GM12872 (cell line): ENCODE results near the gene CASP3.

ENCODE experiments used
- TF ChIP-seq, protein P1 (sequence below): IDR thresholded peaks from 3 replicates; pipeline ENCODE4 v1.5.1; 2011; ENCODE audit warnings: low read depth, mild to moderate bottlenecking, low read length, moderate library complexity; ENCODE audit not compliant: insufficient read depth

The CASP3 gene

DNA sequence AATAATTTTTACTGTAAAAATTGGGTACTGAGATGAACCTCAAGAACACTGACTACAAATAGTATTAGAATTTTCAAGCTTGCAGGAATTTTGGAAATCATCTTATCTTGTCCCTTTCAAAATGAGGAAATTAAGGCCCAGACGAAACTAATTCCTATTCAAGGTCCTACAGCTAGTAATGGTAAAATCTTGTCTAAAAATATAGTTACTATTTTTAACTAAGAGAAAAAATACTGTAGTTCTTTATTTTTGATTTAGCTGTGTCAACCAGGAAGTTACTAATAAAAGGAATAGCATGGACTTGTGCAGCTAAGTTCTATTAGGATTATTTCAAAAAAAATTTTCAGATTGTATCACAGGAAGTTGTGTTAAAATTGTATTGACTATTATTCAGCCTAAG is 13.0 kb upstream of the CASP3 start:
- TF ChIP-seq, protein P1, sequence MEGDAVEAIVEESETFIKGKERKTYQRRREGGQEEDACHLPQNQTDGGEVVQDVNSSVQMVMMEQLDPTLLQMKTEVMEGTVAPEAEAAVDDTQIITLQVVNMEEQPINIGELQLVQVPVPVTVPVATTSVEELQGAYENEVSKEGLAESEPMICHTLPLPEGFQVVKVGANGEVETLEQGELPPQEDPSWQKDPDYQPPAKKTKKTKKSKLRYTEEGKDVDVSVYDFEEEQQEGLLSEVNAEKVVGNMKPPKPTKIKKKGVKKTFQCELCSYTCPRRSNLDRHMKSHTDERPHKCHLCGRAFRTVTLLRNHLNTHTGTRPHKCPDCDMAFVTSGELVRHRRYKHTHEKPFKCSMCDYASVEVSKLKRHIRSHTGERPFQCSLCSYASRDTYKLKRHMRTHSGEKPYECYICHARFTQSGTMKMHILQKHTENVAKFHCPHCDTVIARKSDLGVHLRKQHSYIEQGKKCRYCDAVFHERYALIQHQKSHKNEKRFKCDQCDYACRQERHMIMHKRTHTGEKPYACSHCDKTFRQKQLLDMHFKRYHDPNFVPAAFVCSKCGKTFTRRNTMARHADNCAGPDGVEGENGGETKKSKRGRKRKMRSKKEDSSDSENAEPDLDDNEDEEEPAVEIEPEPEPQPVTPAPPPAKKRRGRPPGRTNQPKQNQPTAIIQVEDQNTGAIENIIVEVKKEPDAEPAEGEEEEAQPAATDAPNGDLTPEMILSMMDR: no peak

DNA sequence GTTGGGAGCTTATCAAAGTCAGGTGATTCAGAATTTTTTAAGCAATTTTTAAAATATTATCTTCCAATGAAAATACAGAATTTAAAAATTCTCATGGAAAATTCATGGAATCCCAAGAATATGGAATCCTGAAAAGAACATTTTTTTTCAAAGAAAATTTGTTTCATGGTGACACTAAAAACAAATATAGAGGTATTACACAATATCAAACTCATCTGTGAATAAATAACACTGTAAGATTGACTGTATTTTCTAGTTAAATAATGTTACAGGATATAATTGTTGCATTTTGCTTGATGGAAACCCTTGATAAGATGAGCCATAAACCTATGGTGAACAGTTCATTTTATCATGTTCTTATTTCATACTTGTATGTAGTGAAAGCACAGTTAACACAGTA is 11.7 kb upstream of the CASP3 start:
- TF ChIP-seq, protein P1: no peak

DNA sequence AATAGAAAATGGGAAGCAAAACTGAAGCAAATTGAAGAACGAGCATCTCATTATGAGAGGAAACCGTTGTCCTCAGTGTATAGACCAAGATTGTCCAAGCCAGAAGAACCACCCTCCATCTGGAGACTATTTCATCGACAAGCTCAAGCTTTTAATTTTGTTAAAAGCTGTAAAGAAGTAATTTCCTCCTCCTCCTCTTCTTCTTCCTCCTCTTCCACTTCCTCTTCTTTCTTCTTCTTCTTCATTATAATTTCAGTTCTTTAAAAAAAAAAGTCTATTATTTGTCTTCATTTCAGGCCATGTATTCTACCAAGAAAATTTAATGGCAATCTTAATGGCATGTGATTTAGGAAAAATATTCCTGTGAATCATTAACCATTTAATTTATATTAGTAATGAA is 7.9 kb upstream of the CASP3 start:
- TF ChIP-seq, protein P1: no peak

DNA sequence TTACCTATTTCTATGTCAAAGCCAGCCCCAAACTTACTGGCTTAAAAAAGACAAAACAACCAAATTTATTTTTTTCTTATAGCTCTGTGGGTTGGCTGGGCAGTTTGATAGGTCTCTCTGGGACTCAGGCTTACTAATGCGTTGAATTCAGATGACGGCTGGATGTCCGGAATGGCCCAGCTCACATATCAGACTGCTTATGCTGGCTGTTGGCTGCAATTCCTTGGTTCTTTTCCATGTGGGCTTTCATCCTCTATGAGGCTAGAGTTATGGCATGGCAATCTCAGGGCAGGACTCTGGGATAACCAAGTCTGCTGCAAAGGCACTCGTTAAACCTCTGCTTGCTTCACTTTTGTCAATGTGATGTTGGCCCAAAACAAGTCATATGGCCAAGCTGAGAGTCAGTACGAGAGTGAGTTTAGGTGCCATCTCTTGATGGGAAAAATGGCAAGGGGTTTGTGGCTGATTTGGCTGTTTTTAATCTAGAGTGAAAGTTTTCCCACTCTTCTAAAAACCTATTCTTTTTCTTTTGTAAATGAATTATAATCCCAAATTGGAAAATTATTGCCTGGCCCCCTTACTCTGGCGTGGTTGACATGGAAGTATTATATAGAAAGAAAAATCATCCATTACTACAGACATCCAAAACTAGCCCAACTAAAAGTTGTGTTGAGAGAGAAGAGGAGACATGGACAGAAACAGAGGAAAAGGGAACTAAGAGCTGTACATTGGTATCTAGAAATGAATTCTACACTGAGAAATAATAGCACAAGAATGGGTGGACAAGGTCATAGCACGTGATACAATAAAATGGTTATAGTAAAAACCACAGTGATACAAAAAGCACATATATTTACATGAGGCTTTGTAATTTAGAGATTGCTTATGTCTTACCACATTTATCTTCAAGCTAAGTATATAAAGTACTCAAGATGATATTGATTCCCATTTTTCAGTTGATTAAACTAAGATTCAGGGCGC is 6.9 kb upstream of the CASP3 start:
- TF ChIP-seq, protein P1: no peak

DNA sequence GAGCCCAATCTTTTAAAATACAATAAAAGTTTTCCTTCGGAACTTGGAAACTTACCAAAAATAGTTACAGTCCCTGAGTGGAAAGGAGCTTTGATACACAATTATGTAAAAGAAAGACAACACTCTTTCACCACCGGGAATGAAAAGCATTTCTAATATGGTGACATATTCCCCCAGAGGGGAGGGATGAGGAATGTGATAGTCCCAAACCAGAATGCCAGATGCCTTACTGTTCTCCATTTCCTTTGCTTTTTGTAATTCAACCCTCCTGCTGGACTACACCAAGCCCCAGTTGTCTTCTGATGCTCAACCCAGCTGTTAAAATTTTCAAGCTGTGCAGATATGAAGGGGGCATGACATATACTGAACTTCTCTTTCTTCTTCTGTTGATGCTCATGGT is 4.4 kb upstream of the CASP3 start:
- TF ChIP-seq, protein P1: no peak

DNA sequence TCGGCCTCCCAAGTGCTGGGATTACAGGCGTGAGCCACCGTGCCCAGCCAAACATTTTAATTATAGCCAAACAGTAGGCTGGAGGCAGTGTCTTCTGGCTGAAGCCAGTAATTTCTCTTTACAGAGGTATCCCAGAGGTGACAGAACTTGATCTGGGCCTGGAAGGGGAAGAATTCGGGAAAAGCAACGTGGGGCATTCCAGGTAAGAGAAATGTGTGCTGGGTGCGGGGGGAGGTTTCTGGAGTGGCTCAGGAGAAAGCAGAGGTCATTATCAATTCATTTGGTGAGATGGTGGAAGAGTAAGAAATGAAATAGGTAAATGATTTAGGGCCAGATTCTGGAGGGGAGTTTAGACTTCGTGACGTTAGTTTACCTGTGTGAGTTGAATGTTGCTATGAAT is 2.7 kb upstream of the CASP3 start:
- TF ChIP-seq, protein P1: no peak

DNA sequence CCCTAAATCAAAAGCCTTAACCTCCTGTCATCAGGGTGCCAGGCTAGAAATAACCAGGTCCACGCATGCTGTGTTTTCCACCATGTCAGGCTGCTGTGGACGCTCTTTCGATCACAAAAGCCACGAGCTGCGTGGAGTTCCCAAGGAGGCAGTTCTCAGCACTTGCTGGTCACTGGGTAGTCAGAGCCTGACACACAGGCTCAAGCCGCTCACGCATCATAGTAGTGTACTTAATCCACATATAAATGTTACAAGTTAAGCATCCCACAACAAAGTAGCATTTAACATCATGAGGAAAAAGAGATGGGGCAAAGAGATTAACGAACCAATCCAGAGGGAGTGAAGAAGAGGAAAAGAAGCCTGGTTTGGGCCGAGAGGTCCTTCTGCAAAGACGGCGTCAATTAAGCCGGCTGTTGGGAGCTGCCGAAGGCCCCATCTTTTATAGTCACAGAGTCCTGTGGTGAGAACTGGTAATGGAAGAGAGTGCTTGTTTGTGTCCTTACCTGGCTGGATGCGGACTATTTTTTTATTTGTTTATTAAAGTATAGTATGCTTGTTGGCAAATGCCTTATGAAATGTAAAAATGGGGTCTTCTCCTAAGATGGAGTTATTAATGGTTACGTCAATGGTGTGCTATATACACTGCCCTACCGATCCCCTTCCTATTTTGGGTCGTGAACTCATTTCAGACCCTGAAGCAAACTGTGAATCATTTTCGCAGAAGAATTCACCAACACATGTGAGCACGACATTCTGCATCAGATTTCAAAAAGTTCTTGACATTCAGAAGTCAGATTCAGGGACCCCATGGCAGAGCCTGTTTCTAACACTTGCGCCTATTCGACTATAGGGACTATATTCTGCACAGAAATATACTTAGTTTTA is 966 bp upstream of the CASP3 start:
- TF ChIP-seq, protein P1: no peak
